Measurements from ENCODE around the gene SIVA1.
A peak's percentile ranks its signal among the peaks of the same experiment; 100 is the strongest.
"Not testable (repeated sequence)": the region's sequence is repeated elsewhere in the genome, so short reads cannot be mapped to it uniquely, and the experiment has no call there.

The SIVA1 gene

DNA sequence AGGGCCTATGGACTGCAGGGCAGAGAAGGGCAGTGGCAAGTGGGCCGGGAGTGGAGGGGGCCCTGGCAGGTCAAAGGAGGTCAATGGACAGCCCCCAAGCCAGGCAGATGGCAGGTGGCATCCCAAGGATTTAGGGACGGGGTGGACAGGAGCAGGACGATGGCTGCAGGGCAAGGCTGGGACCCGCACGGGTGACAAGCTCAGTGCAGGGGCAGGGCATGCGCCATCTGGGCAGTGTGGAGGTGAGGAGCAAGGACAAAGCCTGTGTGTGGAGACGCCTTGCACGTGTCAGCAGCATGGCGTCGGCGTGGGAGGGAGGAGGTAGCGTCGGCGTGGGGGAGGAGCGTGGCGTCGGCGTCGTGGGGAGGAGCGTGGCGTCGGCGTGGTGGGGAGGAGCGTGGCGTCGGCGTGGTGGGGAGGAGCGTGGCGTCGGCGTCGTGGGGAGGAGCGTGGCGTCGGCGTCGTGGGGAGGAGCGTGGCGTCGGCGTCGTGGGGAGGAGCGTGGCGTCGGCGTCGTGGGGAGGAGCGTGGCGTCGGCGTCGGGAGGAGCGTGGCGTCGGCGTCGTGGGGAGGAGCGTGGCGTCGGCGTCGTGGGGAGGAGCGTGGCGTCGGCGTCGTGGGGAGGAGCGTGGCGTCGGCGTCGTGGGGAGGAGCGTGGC lies 23.6 kb upstream of the SIVA1 start:
- CTCF ChIA-PET; H3K27ac ChIP-seq (ENCODE audit: extremely low read depth, low read depth, low read length); H3K36me3 ChIP-seq (ENCODE audit: control insufficient read depth in 2 of 2, insufficient read depth in 1 of 2, low read length in 2 of 2); H3K4me1 ChIP-seq (ENCODE audit: control insufficient read depth, insufficient read depth, low read length); H3K9me3 ChIP-seq (ENCODE audit: control insufficient read depth, insufficient read depth, low read depth, low read length); POLR2A ChIA-PET; H3K4me3 ChIP-seq (ENCODE audit: low read depth, low read length): not testable (repeated sequence)
- peak; percentile 46 for TF ChIP-seq ZFHX2 (tag by site-specific recombination; conservative IDR thresholded peaks at IDR 0.05)

DNA sequence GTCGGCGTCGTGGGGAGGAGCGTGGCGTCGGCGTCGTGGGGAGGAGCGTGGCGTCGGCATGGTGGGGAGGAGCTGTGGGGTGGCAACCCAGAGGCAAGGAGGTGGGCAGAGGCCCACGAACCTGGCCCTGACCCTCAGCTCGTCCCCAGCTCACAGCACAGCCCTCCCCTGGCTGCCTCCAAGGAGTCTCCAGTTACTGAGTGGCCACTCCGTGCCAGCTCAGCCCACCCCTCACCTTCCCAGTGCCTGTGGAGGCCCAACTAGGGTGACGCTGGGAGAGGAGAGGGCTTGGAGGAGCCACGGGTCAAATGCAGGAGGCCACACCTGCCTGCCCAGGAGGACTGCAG lies 23.1 kb upstream of the SIVA1 start:
- POLR2A ChIA-PET, result no interaction called here
- Histone ChIP-seq H3K4me1 (ENCODE audit: control insufficient read depth, insufficient read depth, low read length) (no peaks in the 10 kb centered on the region; the same call in 1 of the 2 replicates), H3K36me3 (ENCODE audit: control insufficient read depth in 2 of 2, insufficient read depth in 1 of 2, low read length in 2 of 2) (no peaks in the 10 kb centered on the region), H3K4me3 (ENCODE audit: low read depth, low read length) (no peak overlapping the region), H3K9me3 (ENCODE audit: control insufficient read depth, insufficient read depth, low read depth, low read length) (no peaks in the 10 kb centered on the region), H3K27ac (ENCODE audit: extremely low read depth, low read depth, low read length) (no peak overlapping the region)
- TF ChIP-seq ZNF426 (tag by site-specific recombination; IDR thresholded peaks at IDR 0.05) (no peak), ZNF768 (tag by site-specific recombination; IDR thresholded peaks at IDR 0.05) (no peak), ZNF280D (tag by site-specific recombination; IDR thresholded peaks at IDR 0.05) (no peak), ZNF354C (tag by site-specific recombination; IDR thresholded peaks at IDR 0.05; ENCODE audit: borderline replicate concordance, low read depth) (no peak), TCF7L2 (IDR thresholded peaks at IDR 0.05; ENCODE audit: borderline replicate concordance, low read depth, low read length) (no peak), OSR2 (tag by site-specific recombination; IDR thresholded peaks at IDR 0.05) (no peak), KLF8 (tag by site-specific recombination; IDR thresholded peaks at IDR 0.05) (no peak), PRDM1 (tag by site-specific recombination; IDR thresholded peaks at IDR 0.05) (no peak)
- TF ChIP-seq, protein P1, sequence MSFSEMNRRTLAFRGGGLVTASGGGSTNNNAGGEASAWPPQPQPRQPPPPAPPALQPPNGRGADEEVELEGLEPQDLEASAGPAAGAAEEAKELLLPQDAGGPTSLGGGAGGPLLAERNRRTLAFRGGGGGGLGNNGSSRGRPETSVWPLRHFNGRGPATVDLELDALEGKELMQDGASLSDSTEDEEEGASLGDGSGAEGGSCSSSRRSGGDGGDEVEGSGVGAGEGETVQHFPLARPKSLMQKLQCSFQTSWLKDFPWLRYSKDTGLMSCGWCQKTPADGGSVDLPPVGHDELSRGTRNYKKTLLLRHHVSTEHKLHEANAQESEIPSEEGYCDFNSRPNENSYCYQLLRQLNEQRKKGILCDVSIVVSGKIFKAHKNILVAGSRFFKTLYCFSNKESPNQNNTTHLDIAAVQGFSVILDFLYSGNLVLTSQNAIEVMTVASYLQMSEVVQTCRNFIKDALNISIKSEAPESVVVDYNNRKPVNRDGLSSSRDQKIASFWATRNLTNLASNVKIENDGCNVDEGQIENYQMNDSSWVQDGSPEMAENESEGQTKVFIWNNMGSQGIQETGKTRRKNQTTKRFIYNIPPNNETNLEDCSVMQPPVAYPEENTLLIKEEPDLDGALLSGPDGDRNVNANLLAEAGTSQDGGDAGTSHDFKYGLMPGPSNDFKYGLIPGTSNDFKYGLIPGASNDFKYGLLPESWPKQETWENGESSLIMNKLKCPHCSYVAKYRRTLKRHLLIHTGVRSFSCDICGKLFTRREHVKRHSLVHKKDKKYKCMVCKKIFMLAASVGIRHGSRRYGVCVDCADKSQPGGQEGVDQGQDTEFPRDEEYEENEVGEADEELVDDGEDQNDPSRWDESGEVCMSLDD (tag by site-specific recombination; IDR thresholded peaks at IDR 0.05), result no peak
- TF ChIP-seq, protein P2, sequence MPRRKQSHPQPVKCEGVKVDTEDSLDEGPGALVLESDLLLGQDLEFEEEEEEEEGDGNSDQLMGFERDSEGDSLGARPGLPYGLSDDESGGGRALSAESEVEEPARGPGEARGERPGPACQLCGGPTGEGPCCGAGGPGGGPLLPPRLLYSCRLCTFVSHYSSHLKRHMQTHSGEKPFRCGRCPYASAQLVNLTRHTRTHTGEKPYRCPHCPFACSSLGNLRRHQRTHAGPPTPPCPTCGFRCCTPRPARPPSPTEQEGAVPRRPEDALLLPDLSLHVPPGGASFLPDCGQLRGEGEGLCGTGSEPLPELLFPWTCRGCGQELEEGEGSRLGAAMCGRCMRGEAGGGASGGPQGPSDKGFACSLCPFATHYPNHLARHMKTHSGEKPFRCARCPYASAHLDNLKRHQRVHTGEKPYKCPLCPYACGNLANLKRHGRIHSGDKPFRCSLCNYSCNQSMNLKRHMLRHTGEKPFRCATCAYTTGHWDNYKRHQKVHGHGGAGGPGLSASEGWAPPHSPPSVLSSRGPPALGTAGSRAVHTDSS (tag by site-specific recombination; IDR thresholded peaks at IDR 0.05), result no peak
- CTCF ChIA-PET, result interaction anchor here (0.7 to 0.9 kb wide), 2 partner anchors 21 to 535 kb away, joined by 3 read pairs; no protein-coding TSS in a partner anchor

DNA sequence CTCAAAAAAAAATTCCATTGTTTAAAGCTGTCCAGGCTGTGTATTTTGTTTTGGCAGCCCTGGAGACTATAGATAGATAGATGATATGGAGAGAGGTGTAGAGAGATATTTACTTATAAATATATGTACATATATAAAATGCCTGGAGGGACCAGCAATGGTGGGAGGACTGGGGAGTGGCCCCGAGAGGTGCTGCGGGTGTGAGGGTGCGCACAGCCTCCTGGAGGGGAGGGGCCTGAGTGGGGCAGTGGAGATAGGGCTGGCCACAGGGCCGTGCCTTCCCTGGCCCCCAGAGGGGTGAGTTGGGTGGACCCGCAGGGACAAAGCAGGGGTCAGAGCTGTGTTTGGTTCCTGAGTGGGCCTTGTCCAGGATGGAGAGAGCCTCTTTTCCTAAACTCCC lies 22.5 kb upstream of the SIVA1 start:
- POLR2A ChIA-PET, result no interaction called here
- Histone ChIP-seq H3K9me3 (ENCODE audit: control insufficient read depth, insufficient read depth, low read depth, low read length) (no peaks in the 10 kb centered on the region), H3K4me3 (ENCODE audit: low read depth, low read length) (no peak overlapping the region), H3K4me1 (ENCODE audit: control insufficient read depth, insufficient read depth, low read length) (no peaks in the 10 kb centered on the region), H3K36me3 (ENCODE audit: control insufficient read depth in 2 of 2, insufficient read depth in 1 of 2, low read length in 2 of 2) (no peaks in the 10 kb centered on the region), H3K27ac (ENCODE audit: extremely low read depth, low read depth, low read length) (no peak overlapping the region)
- CTCF ChIA-PET, result interaction anchor here (0.7 to 1.2 kb wide), 3 partner anchors 19 to 535 kb away, joined by 3 read pairs; no protein-coding TSS in a partner anchor
- TF ChIP-seq ZNF174 (tag by site-specific recombination; IDR thresholded peaks at IDR 0.05), result no peak
- TF ChIP-seq, protein P3, sequence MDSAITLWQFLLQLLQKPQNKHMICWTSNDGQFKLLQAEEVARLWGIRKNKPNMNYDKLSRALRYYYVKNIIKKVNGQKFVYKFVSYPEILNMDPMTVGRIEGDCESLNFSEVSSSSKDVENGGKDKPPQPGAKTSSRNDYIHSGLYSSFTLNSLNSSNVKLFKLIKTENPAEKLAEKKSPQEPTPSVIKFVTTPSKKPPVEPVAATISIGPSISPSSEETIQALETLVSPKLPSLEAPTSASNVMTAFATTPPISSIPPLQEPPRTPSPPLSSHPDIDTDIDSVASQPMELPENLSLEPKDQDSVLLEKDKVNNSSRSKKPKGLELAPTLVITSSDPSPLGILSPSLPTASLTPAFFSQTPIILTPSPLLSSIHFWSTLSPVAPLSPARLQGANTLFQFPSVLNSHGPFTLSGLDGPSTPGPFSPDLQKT (IDR thresholded peaks at IDR 0.05; ENCODE audit: borderline replicate concordance, low read depth, low read length), result no peak
- TF ChIP-seq ZNF510 (tag by site-specific recombination; IDR thresholded peaks at IDR 0.05; ENCODE audit: insufficient replicate concordance), result no peak
- no peak for TF ChIP-seq ZNF148 (tag by site-specific recombination; IDR thresholded peaks at IDR 0.05; ENCODE audit: borderline replicate concordance)
- TF ChIP-seq ZNF704 (tag by site-specific recombination; IDR thresholded peaks at IDR 0.05), result no peak
- TF ChIP-seq ZNF19 (tag by site-specific recombination; IDR thresholded peaks at IDR 0.05; ENCODE audit: low read depth), result no peak
- no peak for TF ChIP-seq ZBTB21 (tag by site-specific recombination; IDR thresholded peaks at IDR 0.05)
- TF ChIP-seq ZNF837 (tag by site-specific recombination; IDR thresholded peaks at IDR 0.05), result no peak
